Measurements from ENCODE around the gene ATG16L1.
A peak's percentile ranks its signal among the peaks of the same experiment; 100 is the strongest.

The ATG16L1 gene

DNA sequence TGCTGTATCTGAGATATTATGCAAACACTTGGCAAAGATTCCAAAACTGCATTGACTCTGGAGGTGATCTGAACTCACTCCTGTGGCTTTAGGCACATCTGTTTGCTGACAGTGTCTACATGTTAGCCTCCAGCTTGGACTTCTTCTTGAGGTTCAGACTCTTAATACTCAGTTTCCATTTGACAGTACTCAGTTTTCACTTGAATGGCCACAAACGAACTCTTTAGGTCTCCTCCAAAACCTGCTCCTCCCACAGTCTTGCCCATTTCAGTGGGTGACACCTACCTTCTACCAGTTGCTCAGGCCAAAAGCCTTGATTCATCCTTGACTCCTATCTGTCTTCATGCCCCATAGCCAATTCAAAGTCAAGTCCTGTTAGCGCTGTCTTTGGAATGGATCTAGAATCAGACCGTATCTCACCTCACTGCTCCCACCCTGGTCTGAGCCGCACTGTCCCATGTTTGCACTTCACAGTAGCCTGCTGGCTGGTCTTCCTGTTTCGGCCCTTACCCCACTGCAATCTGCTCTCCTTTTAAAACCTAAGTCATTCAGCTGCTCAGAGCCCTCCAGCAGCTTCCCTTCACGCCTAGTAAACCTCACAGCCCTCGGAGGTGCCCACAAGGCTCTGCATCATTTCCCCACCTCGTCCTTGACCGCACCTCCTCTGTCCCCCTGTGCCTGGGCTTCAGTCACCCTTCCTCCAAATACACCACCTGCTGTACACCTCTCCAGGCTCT lies 10.5 kb downstream of the ATG16L1 start:
- no peak for DNase-seq

DNA sequence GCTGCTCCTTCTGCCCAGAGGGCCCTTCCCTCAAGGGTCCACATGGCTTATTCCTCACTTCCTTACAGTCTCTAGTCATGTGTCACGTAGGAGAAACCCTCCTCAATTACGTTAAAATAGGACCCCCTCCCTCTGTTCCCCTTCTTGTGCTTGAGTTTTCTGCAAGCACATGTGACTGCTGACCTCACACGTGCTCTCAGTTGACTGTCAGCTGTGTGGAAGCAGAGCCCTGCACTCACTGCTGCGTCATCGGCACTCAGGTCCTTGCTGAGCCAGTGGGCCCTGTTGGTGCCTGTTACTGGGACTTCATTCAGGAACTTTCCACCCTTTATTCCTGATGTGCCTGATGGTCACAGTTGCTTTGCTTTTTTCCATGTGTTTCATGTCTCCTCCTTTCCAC lies 11.1 kb downstream of the ATG16L1 start:
- DNase-seq, result no peak

- no peak for DNase-seq
Observed at GRCh38 chr2:233263045-233263570, 11.6 kb downstream of the ATG16L1 start.

GRCh38 chr2:233264667-233265066 lies 13.2 kb downstream of the ATG16L1 start:
- DNase-seq, result no peak

DNA sequence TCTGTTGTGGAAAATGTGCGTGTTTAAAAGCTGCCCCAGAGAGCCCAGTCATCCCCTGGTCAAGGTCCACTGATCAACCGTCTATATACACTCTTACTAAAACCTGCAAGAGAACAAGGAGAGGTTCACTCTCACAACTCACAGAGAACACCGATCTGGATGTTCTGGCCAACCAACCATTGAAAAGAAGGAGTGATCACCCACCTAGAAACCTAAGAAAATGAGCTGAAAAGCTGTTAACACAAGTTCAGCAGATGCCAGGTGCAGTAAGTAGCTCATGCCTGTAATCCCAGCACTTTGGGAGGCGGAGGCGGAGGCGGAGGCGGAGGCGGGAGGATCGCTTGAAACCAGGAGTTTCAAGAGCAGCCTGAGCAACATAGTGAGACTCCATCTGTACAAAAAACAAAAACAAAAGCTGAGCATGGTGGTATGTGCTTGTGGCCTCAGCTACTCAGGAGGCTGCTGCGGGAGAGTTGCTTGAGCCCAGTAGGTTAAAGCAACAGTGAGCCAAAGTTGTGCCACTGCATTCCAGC lies 14.5 kb downstream of the ATG16L1 start:
- no peak for DNase-seq

GRCh38 chr2:233266481-233266880 lies 15.0 kb downstream of the ATG16L1 start:
- DNase-seq, result no peak

- DNase-seq, result peak; percentile 68 to 75
Observed at GRCh38 chr2:233267516-233268245, 16.2 kb downstream of the ATG16L1 start.

DNA sequence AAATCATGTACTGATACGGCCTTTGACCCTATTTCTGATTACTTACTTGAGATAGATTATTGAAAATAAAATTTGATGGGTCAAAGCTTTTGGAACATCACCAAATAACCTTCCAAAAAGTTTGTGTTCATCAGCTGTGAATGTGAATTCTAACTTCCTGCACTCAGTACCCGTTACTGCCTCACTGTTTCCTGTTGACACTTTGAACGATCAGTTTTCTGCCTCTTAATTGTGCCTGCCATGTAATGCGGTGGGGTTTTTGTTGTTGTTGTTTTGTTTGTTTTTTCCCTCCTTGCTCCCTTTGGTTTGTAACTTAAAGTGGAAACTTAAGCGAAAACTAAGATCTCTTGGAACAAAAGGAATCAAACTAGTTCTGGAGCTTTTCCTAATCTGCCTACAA lies 18.9 kb downstream of the ATG16L1 start:
- no peak for DNase-seq

- no peak for DNase-seq
Observed at GRCh38 chr2:233270951-233271350, 19.5 kb downstream of the ATG16L1 start.

DNA sequence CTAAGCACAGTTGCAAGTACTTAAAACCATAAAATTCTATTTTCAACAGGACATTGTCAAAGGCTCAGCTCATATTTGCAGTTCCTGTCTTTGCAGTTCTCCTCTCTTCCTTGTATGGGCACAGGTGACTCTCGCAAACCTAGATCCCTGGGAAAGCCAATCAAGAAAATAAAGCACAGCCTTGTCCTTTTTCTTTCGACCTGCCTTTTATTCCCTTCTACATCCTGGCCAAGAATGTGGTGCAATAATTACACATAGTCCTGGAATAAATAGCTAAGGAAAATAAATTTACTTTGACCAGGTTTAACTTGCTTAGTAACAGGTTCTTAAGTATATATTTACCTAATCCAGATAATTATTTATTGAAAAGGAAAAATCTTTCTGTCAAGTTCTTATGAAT lies 20.2 kb downstream of the ATG16L1 start:
- DNase-seq, result no peak

GRCh38 chr2:233273120-233273519 lies 21.6 kb downstream of the ATG16L1 start:
- DNase-seq, result no peak

DNA sequence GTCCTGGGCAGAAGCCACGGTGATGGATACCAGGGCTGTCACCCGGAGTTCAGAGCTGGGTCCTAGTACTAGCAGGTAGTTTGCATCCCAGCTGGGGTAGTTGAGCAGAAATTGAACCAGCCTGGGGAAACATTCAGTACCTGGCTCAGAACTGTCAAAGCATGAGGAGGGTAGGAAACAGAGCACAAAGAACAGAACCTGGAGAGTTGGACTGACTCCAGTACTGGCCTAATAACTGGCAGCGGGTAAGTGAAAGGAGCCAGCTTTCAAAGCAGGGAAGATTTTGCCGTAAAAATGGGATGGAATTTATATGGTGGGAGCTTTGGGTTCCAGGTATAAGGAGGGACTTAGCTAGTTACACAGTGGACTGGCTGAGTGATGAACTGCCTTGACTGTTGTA lies 23.8 kb downstream of the ATG16L1 start:
- DNase-seq, result no peak

DNA sequence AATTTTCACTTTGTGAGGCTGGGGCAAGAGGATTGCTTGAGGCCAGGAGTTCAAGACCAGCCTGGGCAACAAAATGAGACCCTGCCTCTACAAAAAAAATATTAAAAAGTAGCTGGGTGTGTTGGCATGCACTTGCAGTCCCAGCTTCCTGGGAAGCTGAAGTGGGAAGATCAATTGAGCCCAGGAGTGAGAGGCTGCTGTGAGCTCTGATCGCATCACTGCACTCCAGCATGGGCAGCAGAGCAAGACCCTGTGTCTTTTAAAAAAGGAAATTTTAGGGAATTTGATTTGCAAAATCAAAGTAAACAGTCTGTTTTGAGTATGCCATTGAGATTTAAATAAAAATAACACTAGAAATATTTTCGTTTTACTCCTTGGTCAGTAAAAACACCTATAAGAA lies 27.4 kb downstream of the ATG16L1 start:
- no peak for DNase-seq

DNA sequence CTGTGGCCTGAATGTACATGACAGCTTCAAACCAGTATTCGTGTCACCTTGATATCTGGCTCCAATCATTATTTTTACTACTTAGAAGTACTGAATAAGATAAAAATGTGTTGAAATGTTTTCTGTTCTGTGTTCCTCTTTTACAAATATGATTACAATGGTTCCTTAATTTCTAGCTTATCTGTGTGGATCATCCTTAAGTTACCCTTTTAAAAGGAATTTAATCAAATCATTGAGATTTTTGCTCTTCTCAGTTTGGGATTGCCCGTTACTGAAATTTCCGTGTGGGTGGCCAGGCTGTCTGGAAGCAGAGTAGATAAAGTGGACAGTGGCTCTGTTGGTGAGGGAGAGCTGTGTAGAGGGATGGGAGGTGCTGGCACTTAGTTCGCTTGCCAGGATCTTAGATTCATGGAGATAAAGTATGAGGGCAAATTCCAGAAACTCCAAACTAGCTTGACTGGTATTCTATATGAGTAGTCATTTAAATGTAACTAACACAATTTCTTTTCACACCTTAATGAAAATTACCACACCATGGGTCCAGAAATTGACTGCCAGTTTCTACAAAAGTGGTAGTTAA lies 28.7 kb downstream of the ATG16L1 start:
- DNase-seq, result no peak

GRCh38 chr2:233281553-233281952 lies 30.1 kb downstream of the ATG16L1 start:
- DNase-seq, result no peak

- DNase-seq, result no peak
Observed at GRCh38 chr2:233281992-233282603, 30.6 kb downstream of the ATG16L1 start.

DNA sequence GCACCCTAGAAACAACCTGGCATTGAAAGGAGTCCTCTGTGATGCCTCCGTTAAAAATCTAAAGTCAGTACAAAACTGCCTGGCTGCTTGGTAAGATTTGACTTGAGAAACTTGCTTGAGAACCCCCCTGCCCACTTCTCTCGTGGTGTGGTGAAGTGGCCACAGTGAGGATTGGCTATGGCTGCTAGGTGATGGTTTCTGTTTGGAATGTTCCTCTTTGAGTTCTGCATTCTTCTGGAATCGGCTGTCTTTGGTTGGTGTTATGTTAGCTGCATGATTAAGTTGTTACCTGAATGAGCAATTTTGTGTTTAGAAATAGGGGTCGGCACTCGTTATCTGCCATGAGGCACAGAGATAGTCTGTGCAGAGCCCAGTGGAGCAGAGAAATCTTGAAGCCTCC lies 34.4 kb downstream of the ATG16L1 start:
- no peak for DNase-seq

DNA sequence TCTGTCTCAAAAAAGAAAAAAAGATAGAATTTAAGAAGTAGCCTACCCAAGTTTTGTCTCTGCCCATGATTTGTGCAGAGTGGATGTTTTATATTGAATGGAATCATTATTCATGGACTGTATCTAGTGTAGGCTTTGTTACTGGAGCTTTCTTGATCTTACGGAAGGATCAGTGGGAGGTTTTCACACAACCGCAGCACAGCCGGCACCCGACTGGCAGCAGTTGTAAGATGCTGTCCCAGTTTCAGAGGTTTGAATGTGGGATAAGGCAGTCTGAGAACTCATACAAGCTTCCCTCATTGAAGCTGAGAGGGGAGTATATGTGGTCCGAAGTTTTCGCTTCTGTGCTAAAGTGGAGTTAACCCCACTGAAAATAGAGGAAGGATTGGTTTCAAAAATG lies 36.4 kb downstream of the ATG16L1 start:
- no peak for DNase-seq

DNA sequence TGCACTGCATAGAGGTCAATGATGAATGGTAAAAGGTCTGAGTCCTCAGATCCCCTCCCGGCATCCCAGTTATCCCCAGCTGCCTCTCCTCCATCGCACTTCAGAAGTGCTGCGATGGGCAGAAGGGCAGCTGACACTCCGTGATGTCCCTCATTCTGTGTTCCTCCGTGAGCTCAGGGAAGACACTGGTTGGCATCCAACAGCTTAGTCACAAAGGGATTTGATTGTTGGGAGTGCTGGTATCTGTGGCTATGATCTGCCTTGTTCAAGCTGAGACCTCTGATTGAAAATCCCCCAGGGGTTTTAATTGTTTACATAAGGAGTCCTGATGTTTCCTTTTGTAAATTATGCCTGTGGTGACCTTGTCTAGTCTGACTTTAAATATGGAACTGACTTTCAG lies 37.2 kb downstream of the ATG16L1 start:
- no peak for DNase-seq

DNA sequence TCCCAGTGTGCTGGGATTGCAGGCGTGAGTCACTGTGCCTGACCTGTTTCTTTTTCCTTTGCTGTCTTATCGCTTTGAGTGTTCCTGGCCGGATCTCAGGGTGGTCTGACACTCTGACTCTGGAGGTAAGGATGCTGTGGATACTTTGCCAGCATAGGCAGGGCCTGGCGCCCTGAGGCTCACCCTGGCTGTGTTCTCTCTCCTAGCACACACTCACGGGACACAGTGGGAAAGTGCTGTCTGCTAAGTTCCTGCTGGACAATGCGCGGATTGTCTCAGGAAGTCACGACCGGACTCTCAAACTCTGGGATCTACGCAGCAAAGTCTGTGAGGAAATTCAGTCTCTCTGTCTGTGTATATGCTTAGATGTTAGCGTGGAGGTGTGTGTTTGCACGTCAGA lies 38.2 kb downstream of the ATG16L1 start:
- no peak for DNase-seq

DNA sequence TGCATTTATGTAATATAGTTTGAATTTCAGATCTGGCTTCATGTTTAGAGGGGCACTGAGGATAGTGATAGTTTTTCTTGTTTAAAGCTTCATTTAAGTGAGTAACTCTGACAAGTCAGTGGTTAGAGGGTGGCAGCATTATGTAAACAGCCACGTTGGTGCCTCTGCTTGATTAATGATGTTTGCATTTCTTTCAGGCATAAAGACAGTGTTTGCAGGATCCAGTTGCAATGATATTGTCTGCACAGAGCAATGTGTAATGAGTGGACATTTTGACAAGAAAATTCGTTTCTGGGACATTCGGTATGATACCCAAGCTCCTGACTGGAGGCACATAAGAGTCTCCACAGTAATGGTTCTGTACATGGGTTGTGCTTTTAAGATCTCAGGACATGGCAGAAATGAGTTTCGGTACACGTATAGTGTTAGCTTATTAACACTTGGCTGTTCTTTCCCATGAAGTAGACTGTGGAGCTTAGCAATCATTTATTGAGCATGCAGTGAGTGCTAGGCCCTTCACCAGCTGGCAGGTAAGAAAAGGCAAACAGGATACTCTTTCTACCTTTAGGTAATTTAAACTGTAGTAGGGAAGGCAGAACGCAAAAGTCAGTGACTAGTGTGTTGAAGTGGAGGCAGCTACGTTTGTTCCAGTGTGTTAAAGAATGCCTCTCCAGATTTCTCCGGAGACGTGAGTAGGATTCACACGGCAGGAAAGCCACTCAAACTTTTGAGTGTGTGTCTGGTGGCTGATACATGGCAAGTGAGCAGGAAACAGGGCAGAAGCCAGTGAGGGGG lies 38.8 kb downstream of the ATG16L1 start:
- no peak for DNase-seq

DNA sequence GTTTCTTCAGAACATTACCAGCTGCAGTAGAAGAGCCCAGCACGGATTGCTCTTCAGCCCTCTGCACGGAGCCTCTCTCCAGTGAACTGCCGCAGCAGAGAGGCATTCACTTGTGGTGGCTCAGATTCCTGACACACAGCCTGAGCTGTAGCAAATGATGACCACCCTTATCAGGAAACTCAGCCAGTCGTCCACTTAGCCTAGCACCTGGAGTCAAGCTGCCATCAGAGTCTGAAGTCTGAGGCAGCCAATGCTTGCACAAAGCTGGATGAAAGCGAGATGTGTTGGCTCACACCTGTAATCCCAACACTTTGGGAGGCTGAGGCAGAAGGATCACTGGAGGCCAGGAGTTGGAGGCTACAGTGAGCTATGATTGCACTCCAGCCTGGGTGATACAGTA lies 44.4 kb downstream of the ATG16L1 start:
- no peak for DNase-seq

Data from activated CD4-positive, alpha-beta T cell treated with anti-CD3 and anti-CD28 coated beads for 4 hours (primary cell).